EH (cell line): ENCODE results near the gene ITGB5.

Experiments
- DNase-seq: peaks from one replicate; pipeline ENCODE4 v3.0.0-alpha.2; 2015; ENCODE audit warnings: low read depth

Gene ITGB5

GRCh38 chr3:124887177-124887931 is at the start of gene ITGB5:
TSS of gene ITGB5 (minus strand) at chr3:124887365. CDS start at chr3:124887000, 365 bp downstream.
- peak; percentile 89 for DNase-seq

GRCh38 chr3:124935794-124936542 is 48.8 kb upstream of the ITGB5 start:
- DNase-seq: no peak

- no peak for DNase-seq
These were observed 48.1 kb upstream of the ITGB5 start for GRCh38 chr3:124935264-124935663.

GRCh38 chr3:124934577-124934976 is 47.4 kb upstream of the ITGB5 start, which contains the start of gene MUC13:
TSS of gene MUC13 (minus strand) at chr3:124934751. CDS start at chr3:124934712, 39 bp downstream.
- DNase-seq: peak; percentile 31

GRCh38 chr3:124928333-124929202 is 41.4 kb upstream of the ITGB5 start:
- DNase-seq: peak; percentile 75

- DNase-seq: no peak
These were observed 40.4 kb upstream of the ITGB5 start for GRCh38 chr3:124927574-124928045.

GRCh38 chr3:124926426-124927101 is 39.4 kb upstream of the ITGB5 start:
- DNase-seq: peak; percentile 19

- peak; percentile 52 for DNase-seq
These were observed 37.6 kb upstream of the ITGB5 start for GRCh38 chr3:124924741-124925140.

- peak; percentile 53 for DNase-seq
These were observed 36.7 kb upstream of the ITGB5 start for GRCh38 chr3:124923833-124924232.

GRCh38 chr3:124920718-124921117 is 33.6 kb upstream of the ITGB5 start:
- DNase-seq: no peak

- DNase-seq: peak; percentile 87
These were observed 32.6 kb upstream of the ITGB5 start for GRCh38 chr3:124919756-124920155.

- DNase-seq: no peak
These were observed 31.4 kb upstream of the ITGB5 start for GRCh38 chr3:124918524-124918923.

GRCh38 chr3:124916837-124917409 is 29.8 kb upstream of the ITGB5 start:
- no peak for DNase-seq

- no peak for DNase-seq
These were observed 28.1 kb upstream of the ITGB5 start for GRCh38 chr3:124915254-124915653.

- no peak for DNase-seq
These were observed 20.8 kb upstream of the ITGB5 start for GRCh38 chr3:124907957-124908356.

GRCh38 chr3:124904835-124905492 is 17.8 kb upstream of the ITGB5 start:
- DNase-seq: no peak

- DNase-seq: peak; percentile 61
These were observed 17.0 kb upstream of the ITGB5 start for GRCh38 chr3:124903896-124904834.

GRCh38 chr3:124896824-124897526 is 9.8 kb upstream of the ITGB5 start:
- no peak for DNase-seq

GRCh38 chr3:124895756-124896155 is 8.6 kb upstream of the ITGB5 start:
- no peak for DNase-seq
